Osteoblast (primary cell): ENCODE data around the gene ADGRV1. TPM values are rescaled to one million over a fixed set of nuclear protein-coding genes. Genes with fewer than 3 reads are reported as not detected.
"Not testable (repeated sequence)": the region's sequence is repeated elsewhere in the genome, so short reads cannot be mapped to it uniquely, and the experiment has no call there.

ENCODE experiments used
- DNase-seq: peaks from one replicate; pipeline ENCODE4 v3.0.0; 2011; ENCODE audit warnings: low spot score, mixed read lengths; ENCODE audit not compliant: insufficient read length; ENCODE audit errors: missing footprints
- H2AFZ ChIP-seq: 2 replicates; pipeline ENCODE4 v1.6.0; 2011; ENCODE audit warnings: mild to moderate bottlenecking, low read length
- H3K27ac ChIP-seq: 2 replicates; pipeline ENCODE4 v1.5.1; 2011; ENCODE audit warnings: mild to moderate bottlenecking, low read depth, low read length, moderate library complexity
- H3K27me3 ChIP-seq: 2 replicates; pipeline ENCODE4 v1.6.0; 2012; ENCODE audit warnings: mild to moderate bottlenecking, control low read depth, inconsistent platforms, low read length, moderate library complexity; ENCODE audit not compliant: insufficient read depth
- H3K36me3 ChIP-seq: 2 replicates; pipeline ENCODE4 v1.5.1; 2011; ENCODE audit warnings: mild to moderate bottlenecking, low read length, control low read depth, moderate library complexity; ENCODE audit not compliant: insufficient read depth
- H3K4me1 ChIP-seq: 2 replicates; pipeline ENCODE4 v1.5.1; 2011; ENCODE audit warnings: mild to moderate bottlenecking, low read length, control low read depth, moderate library complexity; ENCODE audit not compliant: insufficient read depth
- H3K4me2 ChIP-seq: 2 replicates; pipeline ENCODE4 v1.6.0; 2011; ENCODE audit warnings: mild to moderate bottlenecking, low read length; ENCODE audit not compliant: insufficient read depth
- H3K4me3 ChIP-seq: fragments of 200-600 bp; sonication (generic); 3 replicates; pipeline ENCODE4 v1.5.1; 2012; ENCODE audit warnings: mild to moderate bottlenecking, low read length, inconsistent platforms; ENCODE audit not compliant: insufficient read depth
- H3K79me2 ChIP-seq: 2 replicates; pipeline ENCODE4 v1.6.0; 2012; ENCODE audit warnings: mild to moderate bottlenecking, low read length, control low read depth, inconsistent platforms; ENCODE audit not compliant: insufficient read depth
- H3K9me3 ChIP-seq: 2 replicates; pipeline ENCODE4 v1.5.1; 2011; ENCODE audit warnings: low read depth, low read length, control low read depth
- H4K20me1 ChIP-seq: 2 replicates; pipeline ENCODE4 v1.6.0; 2012; ENCODE audit warnings: mild to moderate bottlenecking, low read length, control low read depth; ENCODE audit not compliant: insufficient read depth
- CTCF ChIP-seq: IDR thresholded peaks from 2 replicates; pipeline ENCODE4 v1.5.1; 2011; ENCODE audit warnings: mild to moderate bottlenecking, low read depth, low read length, moderate library complexity; ENCODE audit errors: extremely low read depth
- total RNA-seq: library from RNA; depleted of rRNA; stranded (reverse); fragments of >200 nt; gene quantifications from 2 replicates; pipeline ENCODE4 v1.2.3, GENCODE V29; 2012

Gene ADGRV1
- total RNA-seq, 1 donor = under 0.01 TPM

- Histone ChIP-seq H4K20me1 (no peaks in the 10 kb centered on the region), H3K4me3 (no peak overlapping the region), H3K4me1 (no peaks in the 10 kb centered on the region), H2AFZ (no peak overlapping the region), H3K27me3 (no peaks in the 10 kb centered on the region), H3K9me3 (no peaks in the 10 kb centered on the region), H3K27ac (no peak overlapping the region), H3K4me2 (no peak overlapping the region), H3K79me2 (no peaks in the 10 kb centered on the region), H3K36me3 (no peaks in the 10 kb centered on the region)
- no peak for DNase-seq
- TF ChIP-seq CTCF = no peak
Observed at GRCh38 chr5:90682278-90682677, 123.7 kb downstream of the ADGRV1 start.

- Histone ChIP-seq H3K79me2 (no peaks in the 10 kb centered on the region), H4K20me1 (no peaks in the 10 kb centered on the region), H3K9me3 (no peaks in the 10 kb centered on the region), H3K4me1 (no peaks in the 10 kb centered on the region), H3K27me3 (no peaks in the 10 kb centered on the region), H2AFZ (no peak overlapping the region), H3K4me2 (no peak overlapping the region), H3K4me3 (no peak overlapping the region), H3K27ac (no peak overlapping the region), H3K36me3 (no peaks in the 10 kb centered on the region)
- DNase-seq = no peak
- no peak for TF ChIP-seq CTCF
Observed at GRCh38 chr5:90685425-90686022, 126.9 kb downstream of the ADGRV1 start.

GRCh38 chr5:90686363-90686762 lies 127.8 kb downstream of the ADGRV1 start:
- H3K36me3 ChIP-seq, DNase-seq: not testable (repeated sequence)

GRCh38 chr5:90687458-90687857 lies 128.9 kb downstream of the ADGRV1 start:
- H3K79me2 ChIP-seq, H3K4me3 ChIP-seq, DNase-seq, H3K36me3 ChIP-seq, H3K27ac ChIP-seq, H3K4me2 ChIP-seq, H3K27me3 ChIP-seq, H4K20me1 ChIP-seq, H3K9me3 ChIP-seq, H3K4me1 ChIP-seq, H2AFZ ChIP-seq: not testable (repeated sequence)

More at GRCh38 chr5:90686363-90686762, 127.8 kb downstream of the ADGRV1 start:
- H3K27ac ChIP-seq, H3K9me3 ChIP-seq, H3K79me2 ChIP-seq, H3K27me3 ChIP-seq, H4K20me1 ChIP-seq, H2AFZ ChIP-seq, H3K4me1 ChIP-seq, H3K4me2 ChIP-seq, H3K4me3 ChIP-seq: not testable (repeated sequence)

- H4K20me1 ChIP-seq = no peaks in the 10 kb centered on the region
- DNase-seq = no peak
- no peaks in the 10 kb centered on the region for H3K4me1 ChIP-seq
- no peak overlapping the region for H2AFZ ChIP-seq
- no peaks in the 10 kb centered on the region for H3K9me3 ChIP-seq
- H3K4me3 ChIP-seq = no peak overlapping the region
- H3K4me2 ChIP-seq = no peak overlapping the region
- no peak overlapping the region for H3K27ac ChIP-seq
- no peaks in the 10 kb centered on the region for H3K27me3 ChIP-seq
- no peaks in the 10 kb centered on the region for H3K79me2 ChIP-seq
- no peak for TF ChIP-seq CTCF
- no peaks in the 10 kb centered on the region for H3K36me3 ChIP-seq
Observed at GRCh38 chr5:90689064-90689463, 130.5 kb downstream of the ADGRV1 start.
